ENCODE results near the gene SPAG9. TPM values are rescaled to one million over a fixed set of nuclear protein-coding genes. Genes with fewer than 3 reads are reported as not detected.

SPAG9 gene
- total and polyA plus RNA-seq, 5 donors from 2014 or later = 4.7 to 98.4 (median 6.0) TPM

- Mint-ChIP-seq H3K4me3 (peak overlapping the region; percentile 71 to 91 (median 80)), H3K4me1 (peaks cover 0 to 61% (median 25%) of the 10 kb centered on the region in 4 donors), H3K27ac (peak overlapping the region; percentile 96 to 99 (median 98)), H3K27me3 (peaks cover 6% of the 10 kb centered on the region), H3K36me3 (no peaks in the 10 kb centered on the region), H3K9me3 (no peaks in the 10 kb centered on the region)
- no peaks in the 10 kb centered on the region for H3K9me3 ChIP-seq (ENCODE audit: control insufficient read depth in 2 of 2, low read length in 2 of 2)
- no peaks in the 10 kb centered on the region for H3K27me3 ChIP-seq (ENCODE audit: control insufficient read depth, insufficient read depth, low read length)
- H3K36me3 ChIP-seq (ENCODE audit: control insufficient read depth, insufficient read depth, low read length) = no peaks in the 10 kb centered on the region
- peak; percentile 88 to 90 for ATAC-seq (ENCODE audit: low read depth in 2 of 2)
- DNase-seq = peak; percentile 79 to 91 (median 83)
- no peak overlapping the region for H3K4me3 ChIP-seq (ENCODE audit: low read depth, low read length)
- H3K4me1 ChIP-seq (ENCODE audit: control insufficient read depth, insufficient read depth, low read length, poor library complexity, severe bottlenecking) = peaks cover 41% of the 10 kb centered on the region
- H3K27ac ChIP-seq (ENCODE audit: insufficient read depth, low read length, poor library complexity, severe bottlenecking) = peak overlapping the region; percentile 82
Measured at GRCh38 chr17:50919321-50920040, 201.2 kb downstream of the SPAG9 start.

- H3K9me3 ChIP-seq (ENCODE audit: control insufficient read depth in 2 of 2, low read length in 2 of 2) = no peaks in the 10 kb centered on the region
- H3K4me1 ChIP-seq (ENCODE audit: control insufficient read depth, insufficient read depth, low read length, poor library complexity, severe bottlenecking) = peaks cover 41% of the 10 kb centered on the region
- Mint-ChIP-seq H3K4me1 (peaks cover 2 to 65% (median 25%) of the 10 kb centered on the region in 4 donors), H3K27ac (peak overlapping the region; percentile 96 to 99 (median 98)), H3K36me3 (no peaks in the 10 kb centered on the region), H3K27me3 (peaks cover 6% of the 10 kb centered on the region), H3K9me3 (no peaks in the 10 kb centered on the region), H3K4me3 (peak overlapping the region; percentile 71 to 91 (median 80))
- H3K27me3 ChIP-seq (ENCODE audit: control insufficient read depth, insufficient read depth, low read length) = no peaks in the 10 kb centered on the region
- peak overlapping the region; percentile 82 for H3K27ac ChIP-seq (ENCODE audit: insufficient read depth, low read length, poor library complexity, severe bottlenecking)
- H3K4me3 ChIP-seq (ENCODE audit: low read depth, low read length) = no peak overlapping the region
- DNase-seq (peak in 2 of 3 donors; percentile 30 to 76), ATAC-seq (ENCODE audit: low read depth in 2 of 2) (no peak)
- no peaks in the 10 kb centered on the region for H3K36me3 ChIP-seq (ENCODE audit: control insufficient read depth, insufficient read depth, low read length)
Measured at GRCh38 chr17:50918933-50919296, 201.8 kb downstream of the SPAG9 start.

- no peaks in the 10 kb centered on the region for H3K9me3 ChIP-seq (ENCODE audit: control insufficient read depth in 2 of 2, low read length in 2 of 2)
- H3K4me1 Mint-ChIP-seq = peaks cover 5 to 69% (median 27%) of the 10 kb centered on the region in 4 donors
- no peaks in the 10 kb centered on the region for H3K36me3 Mint-ChIP-seq
- peak overlapping the region; percentile 82 for H3K27ac ChIP-seq (ENCODE audit: insufficient read depth, low read length, poor library complexity, severe bottlenecking)
- H3K27me3 Mint-ChIP-seq = peaks cover 6% of the 10 kb centered on the region
- peak overlapping the region; percentile 74 to 96 (median 85) for H3K27ac Mint-ChIP-seq
- peaks cover 41% of the 10 kb centered on the region for H3K4me1 ChIP-seq (ENCODE audit: control insufficient read depth, insufficient read depth, low read length, poor library complexity, severe bottlenecking)
- no peak overlapping the region for H3K4me3 ChIP-seq (ENCODE audit: low read depth, low read length)
- H3K9me3 Mint-ChIP-seq = no peaks in the 10 kb centered on the region
- H3K36me3 ChIP-seq (ENCODE audit: control insufficient read depth, insufficient read depth, low read length) = no peaks in the 10 kb centered on the region
- DNase-seq = no peak
- peak overlapping the region in 2 of 4 donors; percentile 41 to 46 for H3K4me3 Mint-ChIP-seq
- no peaks in the 10 kb centered on the region for H3K27me3 ChIP-seq (ENCODE audit: control insufficient read depth, insufficient read depth, low read length)
- ATAC-seq (ENCODE audit: low read depth in 2 of 2) = no peak
Measured at GRCh38 chr17:50918071-50918932, 202.4 kb downstream of the SPAG9 start.

- H3K4me1 Mint-ChIP-seq = peaks cover 5 to 71% (median 29%) of the 10 kb centered on the region in 4 donors
- no peaks in the 10 kb centered on the region for H3K9me3 Mint-ChIP-seq
- H3K27me3 Mint-ChIP-seq = peaks cover 6% of the 10 kb centered on the region
- H3K4me1 ChIP-seq (ENCODE audit: control insufficient read depth, insufficient read depth, low read length, poor library complexity, severe bottlenecking) = peaks cover 47% of the 10 kb centered on the region
- no peaks in the 10 kb centered on the region for H3K27me3 ChIP-seq (ENCODE audit: control insufficient read depth, insufficient read depth, low read length)
- no peak overlapping the region for H3K4me3 Mint-ChIP-seq
- H3K36me3 Mint-ChIP-seq = no peaks in the 10 kb centered on the region
- H3K27ac ChIP-seq (ENCODE audit: insufficient read depth, low read length, poor library complexity, severe bottlenecking) = peak overlapping the region; percentile 82
- no peaks in the 10 kb centered on the region for H3K9me3 ChIP-seq (ENCODE audit: control insufficient read depth in 2 of 2, low read length in 2 of 2)
- peak overlapping the region in 1 of 3 donors; percentile 63 for H3K27ac Mint-ChIP-seq
- no peaks in the 10 kb centered on the region for H3K36me3 ChIP-seq (ENCODE audit: control insufficient read depth, insufficient read depth, low read length)
- no peak overlapping the region for H3K4me3 ChIP-seq (ENCODE audit: low read depth, low read length)
- ATAC-seq (ENCODE audit: low read depth in 2 of 2) = no peak
- no peak for DNase-seq
Measured at GRCh38 chr17:50917418-50917743, 203.3 kb downstream of the SPAG9 start.

- peak overlapping the region; percentile 43 to 82 (median 65) for H3K27ac Mint-ChIP-seq
- no peaks in the 10 kb centered on the region for H3K36me3 ChIP-seq (ENCODE audit: control insufficient read depth, insufficient read depth, low read length)
- no peaks in the 10 kb centered on the region for H3K27me3 ChIP-seq (ENCODE audit: control insufficient read depth, insufficient read depth, low read length)
- no peaks in the 10 kb centered on the region for H3K9me3 Mint-ChIP-seq
- DNase-seq (no peak), ATAC-seq (ENCODE audit: low read depth in 2 of 2) (no peak)
- H3K9me3 ChIP-seq (ENCODE audit: control insufficient read depth in 2 of 2, low read length in 2 of 2) = no peaks in the 10 kb centered on the region
- H3K36me3 Mint-ChIP-seq = no peaks in the 10 kb centered on the region
- peaks cover 5 to 72% (median 31%) of the 10 kb centered on the region in 4 donors for H3K4me1 Mint-ChIP-seq
- H3K4me1 ChIP-seq (ENCODE audit: control insufficient read depth, insufficient read depth, low read length, poor library complexity, severe bottlenecking) = peaks cover 52% of the 10 kb centered on the region
- peaks cover 6% of the 10 kb centered on the region for H3K27me3 Mint-ChIP-seq
- peak overlapping the region; percentile 82 for H3K27ac ChIP-seq (ENCODE audit: insufficient read depth, low read length, poor library complexity, severe bottlenecking)
- no peak overlapping the region for H3K4me3 ChIP-seq (ENCODE audit: low read depth, low read length)
- H3K4me3 Mint-ChIP-seq = peak overlapping the region in 2 of 4 donors; percentile 81
Measured at GRCh38 chr17:50916708-50917417, 203.8 kb downstream of the SPAG9 start.

- no peaks in the 10 kb centered on the region for H3K36me3 Mint-ChIP-seq
- Histone ChIP-seq H3K27me3 (ENCODE audit: control insufficient read depth, insufficient read depth, low read length) (no peaks in the 10 kb centered on the region), H3K4me3 (ENCODE audit: low read depth, low read length) (no peak overlapping the region), H3K9me3 (ENCODE audit: control insufficient read depth in 2 of 2, low read length in 2 of 2) (no peaks in the 10 kb centered on the region), H3K4me1 (ENCODE audit: control insufficient read depth, insufficient read depth, low read length, poor library complexity, severe bottlenecking) (peaks cover 59% of the 10 kb centered on the region), H3K27ac (ENCODE audit: insufficient read depth, low read length, poor library complexity, severe bottlenecking) (no peak overlapping the region), H3K36me3 (ENCODE audit: control insufficient read depth, insufficient read depth, low read length) (no peaks in the 10 kb centered on the region)
- H3K27me3 Mint-ChIP-seq = peaks cover 6% of the 10 kb centered on the region
- H3K4me3 Mint-ChIP-seq = peak overlapping the region in 2 of 4 donors; percentile 81
- DNase-seq (peak in 1 of 3 donors; percentile 36), ATAC-seq (ENCODE audit: low read depth in 2 of 2) (no peak)
- H3K27ac Mint-ChIP-seq = peak overlapping the region; percentile 3 to 82 (median 80)
- peaks cover 5 to 70% (median 32%) of the 10 kb centered on the region in 4 donors for H3K4me1 Mint-ChIP-seq
- no peaks in the 10 kb centered on the region for H3K9me3 Mint-ChIP-seq
Measured at GRCh38 chr17:50916026-50916707, 204.5 kb downstream of the SPAG9 start.

- ATAC-seq (ENCODE audit: low read depth in 2 of 2) (no peak), DNase-seq (no peak)
- no peaks in the 10 kb centered on the region for H3K36me3 ChIP-seq (ENCODE audit: control insufficient read depth, insufficient read depth, low read length)
- peaks cover 68% of the 10 kb centered on the region for H3K4me1 ChIP-seq (ENCODE audit: control insufficient read depth, insufficient read depth, low read length, poor library complexity, severe bottlenecking)
- H3K27ac Mint-ChIP-seq = peak overlapping the region in 1 of 3 donors; percentile 59
- H3K9me3 ChIP-seq (ENCODE audit: control insufficient read depth in 2 of 2, low read length in 2 of 2) = no peaks in the 10 kb centered on the region
- no peaks in the 10 kb centered on the region for H3K27me3 ChIP-seq (ENCODE audit: control insufficient read depth, insufficient read depth, low read length)
- no peaks in the 10 kb centered on the region for H3K9me3 Mint-ChIP-seq
- H3K4me3 ChIP-seq (ENCODE audit: low read depth, low read length) = no peak overlapping the region
- no peak overlapping the region for H3K27ac ChIP-seq (ENCODE audit: insufficient read depth, low read length, poor library complexity, severe bottlenecking)
- H3K4me3 Mint-ChIP-seq = no peak overlapping the region
- H3K27me3 Mint-ChIP-seq = peaks cover 8% of the 10 kb centered on the region
- H3K4me1 Mint-ChIP-seq = peaks cover 12 to 76% (median 40%) of the 10 kb centered on the region in 4 donors
- no peaks in the 10 kb centered on the region for H3K36me3 Mint-ChIP-seq
Measured at GRCh38 chr17:50914505-50915063, 206.1 kb downstream of the SPAG9 start.

Data from CD4-positive, CD25-positive, alpha-beta regulatory T cell (primary cell).